ENCODE results near the gene CELF1.

Gene CELF1

GRCh38 chr11:47587723-47588326 lies 34.9 kb upstream of the CELF1 start:
- H3K9me3 Mint-ChIP-seq, result no peaks in the 10 kb centered on the region
- H3K27ac Mint-ChIP-seq, result peak overlapping the region; percentile 10 to 38
- ATAC-seq (replicated peaks), result no peak
- peaks cover 31% of the 10 kb centered on the region for H3K36me3 Mint-ChIP-seq (ENCODE audit: insufficient read depth)
- peaks cover 0 to 2% of the 10 kb centered on the region in 2 donors for H3K4me1 Mint-ChIP-seq (ENCODE audit: low read depth in 2 of 2)
- H3K27me3 Mint-ChIP-seq, result peaks cover 0 to 12% of the 10 kb centered on the region in 2 donors
- H3K4me3 Mint-ChIP-seq, result no peak overlapping the region
- no peak for DNase-seq

- Mint-ChIP-seq H3K27me3 (peaks cover 0 to 6% of the 10 kb centered on the region in 2 donors), H3K4me1 (ENCODE audit: low read depth in 2 of 2) (peaks cover 0 to 2% of the 10 kb centered on the region in 2 donors), H3K9me3 (no peaks in the 10 kb centered on the region), H3K27ac (peak overlapping the region in 1 of 2 donors; percentile 10), H3K4me3 (no peak overlapping the region), H3K36me3 (ENCODE audit: insufficient read depth) (peaks cover 38% of the 10 kb centered on the region)
- DNase-seq (no peak), ATAC-seq (replicated peaks) (no peak)
Observed at GRCh38 chr11:47587039-47587716, 34.2 kb upstream of the CELF1 start.

- ATAC-seq (replicated peaks), result no peak
- H3K4me1 Mint-ChIP-seq (ENCODE audit: low read depth in 2 of 2), result no peaks in the 10 kb centered on the region
- no peaks in the 10 kb centered on the region for H3K27me3 Mint-ChIP-seq
- no peaks in the 10 kb centered on the region for H3K9me3 Mint-ChIP-seq
- H3K27ac Mint-ChIP-seq, result peak within 1 kb of the TSS in 1 of 2 donors; percentile 79
- peaks cover 41% of the 10 kb centered on the region for H3K36me3 Mint-ChIP-seq (ENCODE audit: insufficient read depth)
- DNase-seq, result no peak
- no peak within 1 kb of the TSS for H3K4me3 Mint-ChIP-seq
Observed at GRCh38 chr11:47586098-47586855, 33.3 kb upstream of the CELF1 start, which contains the start of gene FAM180B. Gene FAM180B, plus strand, starts transcription at chr11:47586678. Its CDS starts 91 bp downstream, at chr11:47586769.

- Mint-ChIP-seq H3K27me3 (no peaks in the 10 kb centered on the region), H3K4me1 (ENCODE audit: low read depth in 2 of 2) (peaks cover 9 to 11% of the 10 kb centered on the region in 2 donors), H3K27ac (no peak overlapping the region), H3K9me3 (no peaks in the 10 kb centered on the region), H3K4me3 (no peak overlapping the region), H3K36me3 (ENCODE audit: insufficient read depth) (peaks cover 50% of the 10 kb centered on the region)
- DNase-seq (no peak), ATAC-seq (replicated peaks) (no peak)
Observed at GRCh38 chr11:47583844-47584243, 30.9 kb upstream of the CELF1 start.

- peaks cover 61% of the 10 kb centered on the region for H3K36me3 Mint-ChIP-seq (ENCODE audit: insufficient read depth)
- peak; percentile 87 to 92 (median 89) for DNase-seq
- H3K27ac Mint-ChIP-seq, result peak within 1 kb of the TSS; percentile 92 to 95
- peak; percentile 95 for ATAC-seq (replicated peaks)
- no peaks in the 10 kb centered on the region for H3K27me3 Mint-ChIP-seq
- H3K9me3 Mint-ChIP-seq, result no peaks in the 10 kb centered on the region
- H3K4me1 Mint-ChIP-seq (ENCODE audit: low read depth in 2 of 2), result peaks cover 22 to 34% of the 10 kb centered on the region in 2 donors
- peak within 1 kb of the TSS; percentile 92 to 93 for H3K4me3 Mint-ChIP-seq
Observed at GRCh38 chr11:47578524-47579494, 25.9 kb upstream of the CELF1 start, which contains the start of the genes KBTBD4 and NDUFS3. Gene KBTBD4, minus strand, starts transcription at chr11:47578970. Its CDS starts 19 bp downstream, at chr11:47578951. Gene NDUFS3, plus strand, starts transcription at chr11:47579074. Its CDS starts 18 bp downstream, at chr11:47579092.

GRCh38 chr11:47577460-47578041 lies 24.6 kb upstream of the CELF1 start:
- Mint-ChIP-seq H3K36me3 (ENCODE audit: insufficient read depth) (peaks cover 60% of the 10 kb centered on the region), H3K4me1 (ENCODE audit: low read depth in 2 of 2) (peaks cover 22 to 37% of the 10 kb centered on the region in 2 donors), H3K9me3 (no peaks in the 10 kb centered on the region), H3K27me3 (no peaks in the 10 kb centered on the region), H3K4me3 (peak overlapping the region; percentile 92 to 93), H3K27ac (peak overlapping the region in 1 of 2 donors; percentile 95)
- no peak for ATAC-seq (replicated peaks)
- DNase-seq, result no peak

GRCh38 chr11:47573321-47573720 lies 20.4 kb upstream of the CELF1 start:
- no peaks in the 10 kb centered on the region for H3K27me3 Mint-ChIP-seq
- ATAC-seq (replicated peaks) (no peak), DNase-seq (no peak)
- H3K36me3 Mint-ChIP-seq (ENCODE audit: insufficient read depth), result peaks cover 55% of the 10 kb centered on the region
- H3K9me3 Mint-ChIP-seq, result no peaks in the 10 kb centered on the region
- no peak overlapping the region for H3K27ac Mint-ChIP-seq
- peaks cover 13 to 27% of the 10 kb centered on the region in 2 donors for H3K4me1 Mint-ChIP-seq (ENCODE audit: low read depth in 2 of 2)
- H3K4me3 Mint-ChIP-seq, result no peak overlapping the region

- Mint-ChIP-seq H3K36me3 (ENCODE audit: insufficient read depth) (peaks cover 55% of the 10 kb centered on the region), H3K9me3 (no peaks in the 10 kb centered on the region), H3K27ac (no peak overlapping the region), H3K27me3 (no peaks in the 10 kb centered on the region), H3K4me3 (no peak overlapping the region), H3K4me1 (ENCODE audit: low read depth in 2 of 2) (peaks cover 10 to 24% of the 10 kb centered on the region in 2 donors)
- no peak for ATAC-seq (replicated peaks)
- DNase-seq, result no peak
Observed at GRCh38 chr11:47572715-47573255, 19.9 kb upstream of the CELF1 start.

GRCh38 chr11:47571895-47572294 lies 19.0 kb upstream of the CELF1 start:
- peaks cover 55% of the 10 kb centered on the region for H3K36me3 Mint-ChIP-seq (ENCODE audit: insufficient read depth)
- no peak for ATAC-seq (replicated peaks)

GRCh38 chr11:47571357-47571729 lies 18.4 kb upstream of the CELF1 start:
- ATAC-seq (replicated peaks) (no peak), DNase-seq (no peak)
- Mint-ChIP-seq H3K9me3 (no peaks in the 10 kb centered on the region), H3K4me1 (ENCODE audit: low read depth in 2 of 2) (peaks cover 9 to 19% of the 10 kb centered on the region in 2 donors), H3K4me3 (no peak overlapping the region), H3K27ac (peak overlapping the region in 1 of 2 donors; percentile 44), H3K27me3 (no peaks in the 10 kb centered on the region), H3K36me3 (ENCODE audit: insufficient read depth) (peaks cover 52% of the 10 kb centered on the region)

More at GRCh38 chr11:47571895-47572294, 19.0 kb upstream of the CELF1 start:
- H3K9me3 Mint-ChIP-seq, result no peaks in the 10 kb centered on the region
- peak overlapping the region in 1 of 2 donors; percentile 44 for H3K27ac Mint-ChIP-seq
- peaks cover 5 to 18% of the 10 kb centered on the region in 2 donors for H3K4me1 Mint-ChIP-seq (ENCODE audit: low read depth in 2 of 2)
- H3K27me3 Mint-ChIP-seq, result no peaks in the 10 kb centered on the region
- H3K4me3 Mint-ChIP-seq, result no peak overlapping the region
- DNase-seq, result no peak

- no peak overlapping the region for H3K4me3 Mint-ChIP-seq
- DNase-seq, result no peak
- no peak for ATAC-seq (replicated peaks)
- H3K4me1 Mint-ChIP-seq (ENCODE audit: low read depth in 2 of 2), result peaks cover 7 to 17% of the 10 kb centered on the region in 2 donors
- no peaks in the 10 kb centered on the region for H3K27me3 Mint-ChIP-seq
- no peaks in the 10 kb centered on the region for H3K9me3 Mint-ChIP-seq
- H3K27ac Mint-ChIP-seq, result peak overlapping the region in 1 of 2 donors; percentile 44
- peaks cover 49% of the 10 kb centered on the region for H3K36me3 Mint-ChIP-seq (ENCODE audit: insufficient read depth)
Observed at GRCh38 chr11:47570651-47571356, 17.9 kb upstream of the CELF1 start.
